ENCODE measurements around the gene CLNK.

GRCh38 chr4:10643600-10644425, 40.8 kb downstream of the CLNK start:
- TF ChIP-seq CTCF (IDR thresholded peaks at IDR 0.05), result no peak
- TF ChIP-seq POLR2A (IDR thresholded peaks at IDR 0.05), result no peak

Measured in lower leg skin (tissue), 3 donors.